COLO829 (cell line): ENCODE results near the gene ACVR1C.
A peak's percentile ranks its signal among the peaks of the same experiment; 100 is the strongest.

ENCODE experiments used
- DNase-seq: peaks from one replicate; pipeline ENCODE4 v3.0.0; 2012; ENCODE audit warnings: low spot score

The ACVR1C gene

DNA sequence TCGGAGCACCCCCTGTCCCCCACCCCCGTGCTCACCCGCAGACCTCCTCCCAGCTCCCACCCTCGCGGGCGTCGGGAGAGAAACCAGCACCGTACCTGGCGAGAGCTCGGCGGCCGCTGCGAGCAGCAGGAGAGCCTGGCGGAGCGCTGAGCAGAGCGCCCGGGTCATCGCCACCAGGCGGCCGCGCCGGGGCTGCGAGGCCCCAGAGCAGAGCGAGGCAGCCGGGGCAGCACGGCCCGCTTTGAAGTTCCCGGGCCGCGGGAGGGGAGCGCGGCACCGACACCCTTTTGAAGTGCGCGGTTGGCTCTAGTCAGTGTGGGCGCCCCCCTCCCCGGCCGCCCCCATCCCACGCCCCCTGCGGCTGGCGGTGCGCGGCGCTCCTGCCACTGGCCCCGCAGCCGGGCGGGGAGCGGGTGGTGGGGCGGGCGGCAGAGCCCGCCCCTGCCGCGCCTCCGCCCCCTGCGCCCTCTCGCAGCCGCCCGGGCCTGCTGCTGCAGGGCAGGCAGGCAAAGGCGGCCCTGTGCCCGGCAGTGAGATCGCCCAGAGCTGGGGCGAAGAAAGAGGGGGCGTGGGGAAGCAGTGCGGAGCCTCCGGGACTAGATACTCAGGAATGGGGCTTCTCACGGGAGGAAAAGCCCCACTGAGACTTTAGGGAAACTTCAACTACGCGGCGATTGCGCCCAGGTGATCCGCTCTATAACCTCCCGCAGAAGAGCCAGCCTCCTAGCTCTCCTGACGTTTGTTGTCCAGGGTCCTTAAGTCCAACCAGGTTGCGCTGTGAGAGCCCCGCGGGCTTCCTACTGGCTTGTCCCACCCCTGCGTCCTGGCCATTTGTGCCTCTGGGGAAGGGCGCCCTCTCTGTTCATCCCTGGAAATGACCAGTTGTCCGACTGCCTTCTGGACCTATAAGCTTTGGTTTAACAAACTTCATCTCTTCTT, at the start of gene ACVR1C:
Gene ACVR1C, minus strand, starts transcription at position 388 of the 939 bp plus-strand sequence. Its CDS starts 220 bp downstream, at position 168.
- peak; percentile 53 for DNase-seq

DNA sequence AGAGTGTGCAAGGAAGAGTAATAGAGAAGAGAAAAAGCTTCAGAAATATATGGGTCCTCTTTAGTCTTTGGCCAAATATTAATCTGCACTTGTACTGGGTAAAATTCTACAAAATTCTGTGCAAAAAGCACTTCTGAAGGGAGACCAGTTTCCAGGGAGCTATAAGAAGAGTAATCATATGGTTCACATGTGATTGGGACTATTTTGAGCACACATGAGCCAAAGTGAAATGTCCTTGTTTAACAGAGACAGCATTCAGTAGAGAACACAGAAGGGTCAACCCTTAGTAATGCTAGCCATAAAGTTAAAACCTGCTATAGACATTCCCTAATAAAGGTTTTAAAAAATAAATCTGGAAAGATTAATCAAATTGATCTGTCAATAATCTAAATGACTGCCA, 49.3 kb upstream of the ACVR1C start:
- no peak for DNase-seq

DNA sequence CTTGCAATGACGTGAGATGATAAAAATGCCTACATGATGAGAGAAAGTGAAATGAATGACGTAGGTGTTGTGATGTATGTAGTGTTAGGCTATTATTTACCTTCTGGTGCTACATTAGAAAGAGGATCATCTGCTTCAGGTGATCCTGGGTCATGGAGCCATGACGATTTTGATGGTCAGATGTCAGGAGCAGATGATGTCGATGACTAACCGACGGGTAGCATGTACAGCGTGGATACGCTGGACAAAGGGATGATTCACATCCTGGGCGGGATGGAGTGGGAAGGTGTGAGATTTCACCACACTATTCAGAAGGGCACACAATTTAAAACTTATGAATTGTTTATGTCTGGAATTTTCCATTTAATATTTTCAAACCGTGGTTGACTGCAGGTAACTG, 43.5 kb upstream of the ACVR1C start:
- DNase-seq: no peak

DNA sequence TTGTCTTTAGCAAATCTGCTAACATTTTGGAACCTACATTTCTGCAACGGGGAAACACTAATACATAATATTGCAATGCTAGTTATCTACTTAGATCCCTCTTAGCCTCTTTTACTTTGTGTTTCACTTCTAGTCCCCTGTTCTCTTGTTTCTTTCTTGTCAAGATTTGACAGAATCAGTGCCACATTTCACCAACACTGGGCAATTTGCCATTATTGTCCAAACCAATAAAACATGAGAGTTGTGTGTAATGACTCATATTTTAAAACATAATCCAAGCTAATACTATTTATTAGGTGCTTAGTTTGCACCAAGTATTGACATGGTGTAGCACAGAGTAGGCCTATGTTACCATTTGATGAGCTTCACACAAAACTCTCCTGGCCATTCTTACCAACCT, 33.7 kb upstream of the ACVR1C start:
- peak; percentile 2 for DNase-seq

DNA sequence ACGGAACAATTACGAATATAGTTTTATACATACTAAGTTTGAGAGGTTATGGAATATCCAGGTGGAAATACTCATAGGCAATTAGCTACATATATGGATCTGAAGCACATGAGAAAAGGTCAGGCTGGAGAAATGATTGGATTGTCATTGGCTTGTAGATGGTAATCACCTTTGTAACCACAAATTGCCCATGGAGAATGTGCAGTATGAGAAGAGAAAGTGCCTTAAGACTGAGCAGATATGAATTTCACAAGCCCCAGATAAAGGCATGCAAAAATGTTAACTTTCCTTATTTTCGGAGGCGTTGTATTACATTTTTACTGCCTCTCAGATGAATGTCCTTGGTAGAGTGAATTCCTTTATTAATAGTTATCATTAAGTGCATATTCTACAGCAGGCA, 33.1 kb upstream of the ACVR1C start:
- no peak for DNase-seq

DNA sequence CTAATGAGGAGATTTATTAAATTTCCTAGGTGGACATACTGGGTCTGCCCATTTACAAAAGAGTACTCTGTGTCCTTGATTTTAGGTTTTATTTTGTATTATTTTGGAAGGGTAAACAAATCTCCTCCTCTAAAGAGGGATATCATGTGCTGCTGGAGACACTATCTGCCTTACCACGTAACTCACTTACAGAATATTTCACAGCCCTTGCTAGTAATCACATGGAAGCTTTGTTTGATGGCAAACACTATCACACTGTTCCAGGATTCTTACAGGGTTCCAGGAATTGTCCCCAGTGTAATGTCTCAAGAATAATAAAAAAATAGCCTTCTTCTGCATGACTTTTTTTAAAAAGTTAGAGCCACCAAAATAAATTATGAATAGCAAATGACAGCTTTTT, 29.2 kb upstream of the ACVR1C start:
- DNase-seq: no peak

DNA sequence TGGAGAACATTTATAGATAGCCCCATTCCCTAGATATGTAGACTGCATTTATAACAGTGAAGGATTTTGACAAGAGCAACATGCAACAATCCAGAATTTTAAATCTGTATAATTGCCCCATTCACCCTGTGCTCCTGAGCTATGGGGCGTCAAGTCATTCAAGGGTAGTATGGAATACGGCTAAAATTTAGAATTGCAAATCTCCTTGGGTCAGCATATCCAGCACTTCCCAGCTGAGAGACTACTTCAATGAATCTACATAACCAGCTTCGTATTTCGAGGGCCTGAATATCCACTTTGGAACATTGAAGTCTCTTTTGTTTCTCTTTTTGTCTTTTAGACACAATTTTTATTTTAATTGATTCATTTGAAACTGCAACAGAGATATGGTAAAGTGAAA, 28.4 kb upstream of the ACVR1C start:
- no peak for DNase-seq

DNA sequence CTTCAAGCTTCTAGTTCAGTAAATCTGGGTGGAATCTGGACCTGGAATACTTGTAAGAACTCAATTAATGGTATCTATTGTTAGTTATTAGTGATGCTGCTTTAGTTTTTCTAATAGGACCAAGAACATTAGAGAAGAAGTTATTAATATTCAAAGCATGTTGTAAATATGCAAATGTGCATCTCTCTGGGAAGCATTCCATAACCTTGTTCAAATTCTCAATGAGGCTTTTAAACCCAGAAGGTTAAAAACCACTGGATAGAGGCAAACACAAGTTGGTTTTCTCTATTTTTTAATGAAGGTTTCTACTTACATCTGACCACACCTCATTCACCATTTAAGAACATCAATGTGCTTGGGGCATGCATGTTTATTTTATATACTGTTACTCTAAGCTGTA, 16.1 kb upstream of the ACVR1C start:
- no peak for DNase-seq

DNA sequence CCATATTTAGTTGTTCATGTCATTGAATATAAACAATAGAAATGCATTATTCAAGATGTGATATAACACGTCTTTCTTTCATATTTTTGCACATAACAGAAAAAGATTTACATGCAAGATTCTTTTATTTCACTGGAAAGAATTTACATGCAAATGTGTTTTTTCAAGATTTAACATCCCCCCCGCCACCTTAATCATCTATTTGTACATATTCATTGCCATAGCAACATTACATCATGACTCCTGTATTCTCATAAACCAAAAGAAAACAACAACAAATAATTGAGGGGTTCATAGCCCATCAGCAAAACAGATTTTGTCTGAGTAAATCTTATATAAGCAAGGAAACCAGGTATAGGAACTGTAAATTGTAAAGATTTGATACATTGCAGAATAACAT, 3.2 kb upstream of the ACVR1C start:
- DNase-seq: no peak

DNA sequence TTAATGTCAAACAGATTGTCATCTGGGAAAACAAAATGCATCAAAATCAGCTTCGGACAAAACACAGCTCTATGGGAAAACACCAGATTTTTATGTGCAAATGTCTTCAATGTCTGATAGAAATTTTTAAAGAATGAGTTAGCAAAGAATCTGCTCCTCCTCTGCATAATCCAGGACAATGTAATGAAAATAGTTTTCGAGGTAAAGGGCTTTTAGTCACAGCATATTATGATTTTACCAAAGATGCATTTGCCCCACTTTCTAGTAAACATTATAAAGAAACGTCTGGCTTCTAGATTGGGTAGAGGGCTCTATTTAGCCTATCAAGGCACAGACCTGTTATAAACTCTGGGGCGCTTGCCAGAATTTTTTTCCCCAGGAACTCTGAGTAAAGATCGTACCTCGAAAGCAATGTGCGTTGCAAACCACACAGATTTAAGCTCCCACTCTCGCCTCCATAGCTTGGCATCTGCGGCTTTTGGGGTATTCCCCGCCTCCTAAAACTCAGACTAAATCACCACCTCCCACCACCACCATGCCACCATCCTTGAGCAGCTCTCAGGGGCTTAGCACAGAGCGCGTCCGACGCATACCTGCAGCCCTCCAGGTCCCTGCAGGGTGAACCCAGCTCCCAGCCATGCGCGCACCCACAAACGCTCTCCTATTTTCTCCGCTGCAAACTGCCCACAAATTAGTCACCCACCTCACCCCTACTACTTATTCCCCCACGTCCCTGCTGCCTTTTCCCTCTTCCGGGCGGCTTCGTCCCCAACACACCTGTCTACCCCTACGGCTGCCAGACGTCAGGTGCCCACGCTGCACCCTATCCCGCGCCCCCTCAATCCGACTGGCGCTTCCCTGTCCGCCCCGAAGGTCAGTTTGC, 829 bp downstream of the ACVR1C start:
- no peak for DNase-seq

DNA sequence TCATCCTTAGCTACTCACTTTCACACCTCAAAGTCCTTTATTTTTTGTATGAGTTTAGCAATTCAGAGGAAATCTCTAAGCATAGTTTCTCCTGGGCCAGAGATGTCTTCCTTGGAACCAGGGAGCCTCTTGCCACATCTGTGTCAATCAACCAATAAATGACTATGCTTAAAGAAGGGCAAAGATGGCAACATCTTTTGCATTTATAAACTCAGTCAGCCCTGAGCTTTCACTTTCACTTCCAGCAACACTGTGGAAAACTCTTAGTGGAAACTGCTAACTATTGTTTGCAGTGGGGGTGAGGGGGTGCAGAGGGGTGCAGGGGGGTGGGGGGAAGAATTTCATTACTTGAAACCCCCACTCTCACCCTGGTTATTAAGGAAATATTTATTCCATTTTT, 3.4 kb downstream of the ACVR1C start:
- no peak for DNase-seq

DNA sequence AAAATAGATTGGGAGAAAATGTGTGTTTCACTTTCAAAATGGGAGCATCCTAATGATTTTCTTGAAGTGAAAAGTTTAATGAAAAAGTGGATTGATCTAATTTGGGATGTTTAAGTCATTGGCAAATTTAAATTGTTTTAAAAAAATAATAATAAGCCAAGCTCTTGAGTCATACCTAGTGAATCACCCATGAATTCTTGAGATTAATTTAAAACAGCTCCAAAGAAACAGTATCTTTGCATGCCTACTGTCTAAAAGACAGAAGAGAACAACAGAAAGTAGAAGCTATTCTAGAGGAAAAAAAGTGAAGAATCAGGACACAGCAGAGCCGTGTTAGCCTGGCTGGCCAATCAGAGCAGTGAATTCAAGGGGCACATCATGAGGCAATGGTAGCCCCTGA, 7.7 kb downstream of the ACVR1C start:
- no peak for DNase-seq

DNA sequence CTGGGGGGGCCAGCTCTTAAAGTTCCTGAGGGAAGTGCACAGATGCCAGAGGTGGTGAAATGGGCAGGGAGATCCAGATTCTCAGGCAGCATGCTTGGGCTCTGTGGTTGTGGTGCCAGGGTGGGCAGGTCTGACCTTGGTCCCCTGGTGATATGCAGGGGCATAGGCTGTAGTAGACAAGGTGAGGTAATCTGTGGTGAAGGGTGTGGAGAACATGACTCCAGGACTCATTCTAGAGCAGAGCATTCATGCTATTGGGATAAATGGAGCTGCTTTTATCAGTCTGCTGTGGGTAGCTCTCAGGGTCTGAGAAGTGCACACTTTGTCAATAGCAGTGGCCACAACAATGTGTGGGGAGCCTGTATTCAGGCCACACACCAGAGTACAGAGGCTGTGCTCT, 16.9 kb downstream of the ACVR1C start:
- DNase-seq: no peak

DNA sequence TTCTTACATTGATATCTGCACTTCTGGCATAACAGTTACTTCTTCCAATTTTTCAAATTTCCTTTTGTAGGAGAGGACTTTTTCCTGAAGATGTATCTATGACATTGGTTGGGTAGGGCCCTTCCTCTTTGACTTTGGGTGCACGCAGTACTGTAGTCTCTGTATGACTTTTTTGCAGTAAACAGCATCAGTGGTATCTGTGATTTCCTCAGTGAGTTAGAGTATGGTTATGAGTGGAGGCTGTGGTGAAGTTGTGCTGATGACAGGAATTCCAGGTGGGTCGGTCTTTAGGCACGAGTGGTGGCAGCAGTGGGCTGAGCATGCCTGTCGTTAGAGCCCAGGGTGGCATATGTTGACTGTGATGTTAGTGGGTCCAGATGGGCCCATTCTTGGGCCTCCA, 17.6 kb downstream of the ACVR1C start:
- DNase-seq: no peak

DNA sequence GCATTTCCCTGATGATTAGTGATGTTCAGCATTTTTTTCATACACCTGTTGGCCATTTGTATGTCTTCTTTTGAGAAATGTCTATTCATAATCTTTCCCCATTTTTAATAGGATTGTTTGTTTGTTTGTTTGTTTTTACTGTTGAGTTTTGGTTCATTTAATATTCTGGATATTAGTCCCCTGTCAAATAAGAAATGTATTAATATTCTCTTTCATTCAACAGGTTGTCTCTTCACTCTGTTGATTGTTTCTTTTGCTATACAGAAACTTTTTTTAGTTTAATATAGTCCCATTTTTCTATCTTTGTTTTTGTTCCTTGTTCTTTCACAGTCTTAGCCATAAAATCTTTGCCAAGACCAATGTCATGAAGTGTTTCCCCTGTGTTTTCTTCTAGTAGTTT, 22.1 kb downstream of the ACVR1C start:
- no peak for DNase-seq

DNA sequence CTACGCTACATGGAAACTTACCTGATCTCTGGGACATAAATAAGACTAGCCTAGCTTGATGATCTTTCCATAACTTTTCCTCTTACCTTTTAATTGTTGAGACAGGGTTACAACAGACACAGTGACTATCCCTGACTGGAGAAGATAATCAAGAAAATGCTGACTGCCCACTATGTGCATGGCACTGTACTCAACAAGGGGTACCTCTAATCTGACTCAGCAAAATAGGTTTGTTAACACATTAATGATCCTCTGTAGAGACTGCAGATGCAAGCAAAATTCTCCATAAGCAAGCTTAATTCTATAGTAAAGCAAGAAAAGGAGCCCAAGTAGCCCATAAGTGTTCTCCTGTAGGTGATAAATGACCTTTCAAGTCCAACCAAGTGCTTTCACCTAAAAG, 25.5 kb downstream of the ACVR1C start:
- DNase-seq: no peak

DNA sequence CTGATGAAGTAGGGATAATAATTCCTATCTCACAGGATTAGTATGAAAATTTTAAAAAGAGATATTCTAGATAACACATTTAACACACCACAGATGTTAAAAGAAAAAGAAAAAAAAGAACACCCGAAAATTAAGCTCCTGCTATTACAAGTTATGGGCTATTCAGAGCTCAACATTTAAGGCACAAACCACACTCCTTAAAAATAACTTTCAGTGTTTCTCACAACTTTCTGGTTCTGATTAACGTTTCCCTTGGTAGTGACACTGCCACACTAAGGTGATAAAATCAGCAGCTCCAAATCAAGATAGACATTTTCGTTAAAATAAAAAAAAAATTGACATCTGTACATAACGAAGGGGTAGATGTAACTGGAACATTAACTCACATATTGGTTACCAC, 26.9 kb downstream of the ACVR1C start:
- DNase-seq: no peak

DNA sequence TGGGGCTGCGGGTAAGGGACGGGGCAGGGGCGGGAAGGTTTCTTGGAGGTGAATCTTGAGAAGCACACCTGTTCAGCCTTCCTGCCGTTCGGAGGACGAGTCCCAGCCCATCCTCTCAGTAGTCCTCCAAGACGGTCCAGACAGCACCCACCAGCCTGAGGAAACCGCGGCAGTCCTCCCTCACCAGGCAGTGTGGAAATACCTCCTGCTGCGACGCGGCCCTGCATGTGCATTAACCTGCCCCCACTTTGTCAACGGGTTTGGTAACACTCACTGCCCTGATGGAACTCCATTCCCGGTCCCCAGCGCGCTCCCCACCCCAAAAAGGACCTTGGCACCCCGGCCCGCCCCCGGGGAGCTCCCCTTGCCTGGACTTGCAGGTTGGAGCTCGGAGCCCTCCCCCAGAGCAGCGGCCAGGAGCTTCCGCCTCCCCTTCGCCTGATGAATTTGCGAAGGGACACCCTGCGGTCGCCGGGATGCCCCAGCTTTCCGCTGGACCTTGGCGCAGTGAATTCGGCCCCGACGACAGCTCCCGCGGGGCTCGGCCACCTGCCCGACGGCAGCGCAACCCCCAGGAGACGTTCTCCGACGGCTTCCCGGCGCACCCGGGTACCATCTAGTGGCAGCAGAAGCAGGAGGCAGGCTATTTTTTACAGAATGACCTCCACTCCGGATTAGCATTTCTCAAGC, 31.5 kb downstream of the ACVR1C start:
- DNase-seq: no peak

DNA sequence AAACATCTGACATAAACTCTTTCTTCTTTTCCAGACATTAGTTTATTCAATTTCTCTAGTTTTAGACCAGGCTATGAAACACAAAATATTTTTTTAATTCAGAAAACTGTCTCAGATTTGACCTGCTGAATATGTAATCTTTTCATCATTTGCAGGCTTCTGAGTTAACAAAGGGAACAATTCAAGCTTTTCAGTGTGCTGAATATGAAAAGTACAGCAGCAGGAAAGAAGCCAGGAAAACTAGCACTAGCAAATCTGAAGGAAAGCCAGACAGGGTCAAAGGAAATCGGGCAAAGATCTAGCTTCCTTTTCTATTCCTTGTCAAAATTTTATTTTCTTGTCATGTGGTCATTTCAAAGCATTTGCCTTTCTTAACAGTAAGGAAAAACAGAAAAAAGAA, 35.3 kb downstream of the ACVR1C start:
- peak; percentile 9 for DNase-seq

DNA sequence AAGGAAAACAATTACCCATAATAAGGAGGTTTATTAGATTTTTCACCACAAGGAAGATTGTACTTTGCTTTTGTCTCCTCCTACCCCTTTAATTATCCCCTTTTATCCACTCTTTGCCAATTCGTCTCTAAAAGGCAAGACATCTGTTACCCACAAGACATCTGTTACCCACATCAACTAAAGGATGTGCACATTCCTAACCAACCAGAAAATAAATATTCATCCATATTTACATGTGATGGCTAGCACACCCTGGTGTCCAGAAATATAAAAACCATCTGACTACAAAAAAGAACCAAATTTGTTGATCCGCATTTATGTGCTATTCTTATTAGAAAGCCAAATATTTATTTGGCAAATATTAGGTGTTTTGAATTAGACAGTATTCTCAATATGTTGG, 35.7 kb downstream of the ACVR1C start:
- peak; percentile 12 for DNase-seq

DNA sequence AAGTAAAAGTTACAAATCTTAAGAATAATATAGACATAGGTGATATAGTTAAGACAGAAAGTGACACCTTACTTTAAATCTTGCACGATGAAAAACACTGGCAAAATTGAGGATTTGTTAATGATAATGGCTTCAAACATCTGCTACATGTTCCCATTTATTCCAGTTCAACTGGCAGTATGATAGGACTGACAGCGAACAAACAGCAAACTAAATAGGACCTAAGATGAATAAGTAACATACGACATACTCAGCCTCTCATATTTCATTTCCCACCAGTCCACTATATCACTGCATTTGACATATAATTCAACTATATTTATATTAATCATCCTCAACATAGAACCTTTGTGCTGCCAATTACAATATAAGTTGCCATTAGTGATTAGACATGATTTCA, 36.3 kb downstream of the ACVR1C start:
- no peak for DNase-seq

DNA sequence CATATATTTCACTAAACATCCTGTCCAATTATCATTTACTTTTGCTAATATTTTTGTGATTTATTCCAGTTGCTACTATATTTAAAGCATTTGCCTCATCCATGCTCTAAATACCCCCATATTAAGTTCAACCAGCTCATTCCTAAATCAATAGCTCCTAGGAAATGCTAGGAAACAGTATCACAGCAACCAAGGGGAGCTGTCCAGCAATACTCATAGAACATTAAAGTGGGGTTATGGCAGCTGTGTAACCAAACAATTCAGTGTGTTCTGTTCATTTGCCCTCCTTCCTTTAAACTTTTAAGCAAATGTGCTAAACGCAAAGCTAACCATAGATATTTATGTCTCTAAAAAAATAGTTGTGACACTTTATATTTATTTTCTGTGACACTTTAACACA, 41.1 kb downstream of the ACVR1C start:
- no peak for DNase-seq

DNA sequence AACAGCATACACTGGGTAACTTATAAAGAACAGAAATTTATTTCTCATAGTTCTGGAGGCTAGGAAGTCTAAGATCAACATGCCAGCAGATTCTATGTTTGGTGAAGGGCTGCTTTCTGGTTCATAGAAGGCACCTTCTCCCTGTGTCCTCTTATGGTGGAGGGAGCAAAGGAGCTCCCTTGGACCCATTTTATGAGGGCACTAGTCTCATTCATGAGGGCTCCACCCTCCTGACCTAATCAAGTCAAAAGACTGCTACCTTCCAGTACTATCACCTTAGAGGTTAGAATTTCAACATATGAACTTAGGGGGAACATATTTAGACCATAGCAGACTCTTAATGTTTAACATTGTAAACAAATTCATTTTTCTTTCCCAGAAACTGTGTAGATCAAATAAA, 54.5 kb downstream of the ACVR1C start:
- DNase-seq: no peak
